Stimulated activated CD8-positive, alpha-beta memory T cell treated with anti-CD3 and anti-CD28 coated beads, Interleukin-7, amount 100 ng/mL, for 24 hours (primary cell): ENCODE results near the gene ATG7.

Experiments used
- DNase-seq: peaks from one replicate; pipeline ENCODE4 v3.0.0-alpha.2; 2020; ENCODE audit warnings: low read depth

The ATG7 gene

GRCh38 chr3:11554666-11555065 is 282.5 kb downstream of the ATG7 start:
- no peak for DNase-seq

GRCh38 chr3:11555211-11555782 is 283.1 kb downstream of the ATG7 start:
- DNase-seq, result no peak

GRCh38 chr3:11555881-11556633 is 283.9 kb downstream of the ATG7 start:
- DNase-seq, result no peak

DNA sequence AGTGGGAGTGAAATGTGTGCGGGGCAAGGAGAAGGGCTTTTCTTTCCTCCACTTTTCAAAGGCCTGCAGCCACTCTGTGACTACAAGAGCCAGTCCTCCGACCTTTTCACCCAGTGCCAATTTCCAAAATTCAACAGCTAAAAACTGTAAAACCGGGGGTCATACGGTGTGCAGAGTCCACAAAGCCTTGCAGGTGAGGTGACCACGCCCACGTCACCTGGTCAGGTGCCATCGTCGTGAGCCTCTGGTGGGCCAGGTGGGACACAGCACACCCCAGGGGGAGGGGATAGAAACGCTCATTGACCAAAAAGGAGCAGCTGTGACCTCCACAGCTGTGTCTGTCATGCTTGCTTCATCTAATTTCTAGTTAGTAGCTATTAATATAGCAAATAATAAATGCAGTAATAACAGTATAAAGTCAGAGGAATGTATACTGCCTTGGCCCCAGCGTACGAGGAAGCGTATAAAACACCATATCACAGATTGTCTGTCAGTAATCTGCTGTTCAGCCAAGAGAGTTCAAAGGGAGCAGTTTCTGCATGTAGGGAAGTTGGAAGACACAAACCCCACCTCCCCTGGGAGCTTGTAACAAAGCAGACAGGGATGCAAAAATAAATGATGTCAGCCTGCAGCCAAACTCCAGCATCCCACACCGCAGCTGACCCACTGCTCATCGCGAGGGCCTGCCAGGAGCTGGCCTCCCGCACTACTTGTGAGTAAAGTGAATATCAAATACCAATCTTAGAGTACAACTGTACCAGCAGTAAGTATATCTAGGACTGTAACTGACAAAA is 284.9 kb downstream of the ATG7 start:
- no peak for DNase-seq

DNA sequence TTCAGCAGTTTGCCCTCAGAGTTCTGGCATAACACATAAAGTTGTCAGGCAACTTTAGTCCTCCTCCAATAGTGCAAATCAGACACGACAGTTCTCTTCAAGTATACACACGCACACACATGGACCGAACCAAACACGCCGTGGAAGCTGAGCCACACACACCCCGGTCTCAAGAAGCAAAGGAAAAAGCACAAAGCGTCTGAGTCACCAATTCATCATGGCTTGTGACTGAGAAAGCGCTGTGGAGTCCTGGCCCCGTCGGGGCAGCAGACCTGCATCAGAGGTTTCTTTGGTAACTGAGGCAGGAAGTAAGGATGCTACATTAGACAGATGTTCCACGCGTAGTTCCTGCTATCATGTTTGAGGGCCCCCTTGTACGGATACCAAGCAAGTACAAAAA is 285.8 kb downstream of the ATG7 start:
- DNase-seq, result no peak

- no peak for DNase-seq
Observed at GRCh38 chr3:11558411-11558903, 286.3 kb downstream of the ATG7 start.

DNA sequence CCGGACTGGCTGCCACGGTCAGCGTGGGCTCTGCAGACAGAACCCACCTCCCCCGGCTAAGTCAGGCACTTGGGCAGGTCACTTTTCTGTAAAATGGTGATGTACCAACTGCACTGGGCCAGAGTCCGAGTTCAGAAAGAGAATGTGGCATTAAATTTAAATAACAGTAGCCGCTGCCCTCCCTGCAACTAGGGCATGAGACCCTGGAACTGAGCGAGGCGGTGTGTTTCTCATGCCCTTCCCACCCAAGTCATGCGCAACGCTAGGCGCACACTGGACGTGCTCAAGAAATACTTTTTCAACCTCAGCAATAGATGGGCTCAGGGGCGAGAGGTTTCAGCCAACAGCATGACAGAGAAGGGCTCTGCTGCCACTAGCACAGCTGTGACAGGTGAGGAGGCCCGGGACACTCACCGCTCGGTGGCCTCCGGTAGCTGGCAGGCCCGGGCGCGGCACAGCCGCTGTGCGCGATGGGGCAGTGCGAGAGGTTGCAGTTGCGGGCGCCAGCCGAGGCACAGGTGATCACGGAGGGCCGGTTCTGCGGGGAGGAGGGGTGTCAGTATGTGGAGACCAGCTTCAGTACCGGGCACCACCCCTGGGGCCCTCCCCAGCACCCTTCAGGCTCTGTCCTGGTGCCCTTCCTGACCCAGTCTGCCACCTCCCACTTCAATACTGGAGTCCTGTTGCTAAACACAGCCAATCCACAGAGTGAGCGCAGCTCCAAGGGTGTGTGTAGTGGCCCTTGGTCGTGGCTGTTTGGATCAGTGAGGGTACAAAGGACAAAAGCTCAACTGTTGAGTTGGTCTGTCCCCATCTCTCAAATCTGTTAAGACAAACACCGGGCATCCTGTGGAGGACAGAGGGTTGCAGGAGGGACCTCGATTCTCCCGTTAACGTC is 287.0 kb downstream of the ATG7 start:
- no peak for DNase-seq

- DNase-seq, result no peak
Observed at GRCh38 chr3:11559816-11560633, 287.8 kb downstream of the ATG7 start.

GRCh38 chr3:11560746-11561145 is 288.5 kb downstream of the ATG7 start:
- no peak for DNase-seq

DNA sequence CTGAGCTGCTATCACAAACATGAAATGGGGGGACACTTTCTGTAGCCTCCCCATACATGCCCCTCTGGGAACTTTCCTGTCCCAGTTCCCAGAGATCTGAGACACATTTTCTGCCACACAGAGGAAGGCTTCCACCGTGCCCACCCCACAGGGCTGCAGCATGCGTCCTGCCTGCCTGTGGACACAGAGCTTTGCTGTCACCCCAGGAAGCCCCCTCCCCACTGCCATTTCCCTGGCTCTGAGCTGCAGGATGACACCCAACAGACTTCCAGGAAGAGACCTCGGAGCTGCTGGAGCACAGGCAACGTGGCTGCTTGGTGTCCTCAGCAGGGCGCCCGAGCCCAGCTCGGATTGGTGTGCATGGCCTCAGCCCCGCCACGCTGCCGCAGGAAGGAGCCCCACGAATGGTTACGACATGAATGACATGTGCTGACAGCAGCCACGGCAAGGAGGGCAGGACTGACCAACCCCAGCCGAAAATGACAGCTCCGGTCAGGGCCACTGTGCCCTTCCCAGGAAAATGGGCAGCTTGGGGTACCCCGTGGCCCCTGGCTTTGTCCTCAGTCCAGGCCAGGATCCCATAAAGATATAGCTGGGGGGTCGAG is 290.2 kb downstream of the ATG7 start:
- no peak for DNase-seq

GRCh38 chr3:11563159-11563864 is 291.1 kb downstream of the ATG7 start:
- DNase-seq, result no peak

GRCh38 chr3:11563865-11564185 is 291.6 kb downstream of the ATG7 start:
- DNase-seq, result no peak

DNA sequence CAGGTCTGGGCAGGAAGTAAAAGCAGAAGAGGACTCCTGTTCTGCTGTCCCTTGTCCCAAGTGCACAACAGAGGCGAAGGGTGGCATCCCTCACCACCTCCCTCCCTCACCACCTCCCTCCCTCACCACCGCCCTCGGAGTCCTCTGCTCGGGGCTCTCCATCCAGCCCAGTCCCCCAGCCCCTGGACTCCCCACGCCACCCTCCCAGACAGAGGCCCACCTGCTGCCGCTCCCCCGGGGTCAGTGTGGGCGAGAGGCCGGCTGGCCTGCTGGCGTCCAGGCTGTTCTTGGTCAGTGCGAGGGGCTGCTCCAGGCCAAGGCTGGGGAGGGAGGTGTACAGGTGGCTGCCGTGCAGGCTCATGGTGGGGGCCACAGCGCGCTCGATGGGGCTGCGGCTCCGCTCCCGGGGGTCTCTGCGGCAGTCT is 292.4 kb downstream of the ATG7 start:
- no peak for DNase-seq

DNA sequence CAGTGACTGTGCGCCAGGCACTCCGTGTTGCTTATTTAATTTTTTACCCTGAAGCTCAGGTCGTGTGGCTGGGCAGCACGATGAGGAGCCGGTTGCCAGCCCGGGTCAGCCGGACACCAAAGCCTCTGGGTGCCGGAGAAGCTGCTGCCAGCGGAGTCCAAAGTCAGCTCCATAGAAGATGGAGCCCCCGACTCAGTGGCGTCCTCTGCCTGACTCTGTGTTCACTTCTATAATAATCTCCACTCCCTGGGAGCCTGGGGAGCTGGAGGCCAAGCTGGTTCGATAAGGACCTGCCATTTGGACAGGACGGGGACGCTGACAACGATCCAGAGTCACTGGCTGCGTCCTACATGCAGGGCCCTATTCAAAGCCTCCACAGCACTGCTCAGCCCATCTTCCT is 292.9 kb downstream of the ATG7 start:
- DNase-seq, result no peak

GRCh38 chr3:11565492-11565891 is 293.3 kb downstream of the ATG7 start:
- DNase-seq, result no peak

- no peak for DNase-seq
Observed at GRCh38 chr3:11565932-11566331, 293.7 kb downstream of the ATG7 start.

- DNase-seq, result no peak
Observed at GRCh38 chr3:11566478-11566877, 294.3 kb downstream of the ATG7 start.

DNA sequence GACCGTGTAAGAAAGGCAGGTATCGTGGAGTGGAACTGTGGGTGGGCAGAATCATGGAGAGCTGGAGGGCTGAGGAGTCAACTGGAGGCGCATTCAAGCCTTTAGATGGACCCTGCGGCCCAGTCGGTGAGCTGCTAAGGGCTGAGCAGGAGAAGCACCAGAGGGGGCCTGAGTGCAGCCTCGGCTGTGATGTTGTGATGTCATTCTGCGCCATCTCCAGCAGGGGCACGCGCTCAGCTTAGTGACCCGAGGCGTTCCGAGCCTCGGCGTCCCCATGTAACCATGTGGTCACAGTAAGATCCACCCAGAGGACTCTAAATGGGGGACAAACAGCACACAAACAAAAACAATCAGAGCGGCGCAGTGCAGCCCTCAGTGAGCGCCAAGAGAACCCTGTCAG is 294.7 kb downstream of the ATG7 start:
- no peak for DNase-seq

GRCh38 chr3:11567516-11568467 is 295.6 kb downstream of the ATG7 start:
- DNase-seq, result no peak
